ENCODE results near the gene ECD.
"Not testable (repeated sequence)": the region's sequence is repeated elsewhere in the genome, so short reads cannot be mapped to it uniquely, and the experiment has no call there.

The ECD gene

GRCh38 chr10:73119952-73120351 lies 47.9 kb downstream of the ECD start:
- H3K27ac ChIP-seq (ENCODE audit: low read depth, low read length), result no peak overlapping the region

GRCh38 chr10:73119457-73119856 lies 48.4 kb downstream of the ECD start:
- Histone ChIP-seq H3K4me3 (ENCODE audit: low read depth, low read length) (no peak overlapping the region), H3K4me1 (ENCODE audit: control insufficient read depth, insufficient read depth, low read length) (peaks cover 10% of the 10 kb centered on the region), H3K9me3 (ENCODE audit: control insufficient read depth, insufficient read depth, low read length) (no peaks in the 10 kb centered on the region), H3K27ac (ENCODE audit: low read depth, low read length) (peak overlapping the region; percentile 0), H3K27me3 (ENCODE audit: control insufficient read depth, insufficient read depth, low read length) (no peaks in the 10 kb centered on the region), H3K36me3 (ENCODE audit: control insufficient read depth, insufficient read depth, low read length) (peaks cover 6% of the 10 kb centered on the region), H3K9ac (ENCODE audit: low read depth, low read length) (no peak overlapping the region)

More at GRCh38 chr10:73119952-73120351, 47.9 kb downstream of the ECD start:
- Histone ChIP-seq H3K4me1 (ENCODE audit: control insufficient read depth, insufficient read depth, low read length) (peaks cover 10% of the 10 kb centered on the region), H3K36me3 (ENCODE audit: control insufficient read depth, insufficient read depth, low read length) (peaks cover 10% of the 10 kb centered on the region), H3K9me3 (ENCODE audit: control insufficient read depth, insufficient read depth, low read length) (no peaks in the 10 kb centered on the region), H3K4me3 (ENCODE audit: low read depth, low read length) (no peak overlapping the region), H3K9ac (ENCODE audit: low read depth, low read length) (no peak overlapping the region), H3K27me3 (ENCODE audit: control insufficient read depth, insufficient read depth, low read length) (no peaks in the 10 kb centered on the region)

- Histone ChIP-seq H3K36me3 (ENCODE audit: control insufficient read depth, insufficient read depth, low read length) (no peaks in the 10 kb centered on the region; the same call in 1 of the 2 replicates), H3K27me3 (ENCODE audit: control insufficient read depth, insufficient read depth, low read length) (no peaks in the 10 kb centered on the region), H3K4me1 (ENCODE audit: control insufficient read depth, insufficient read depth, low read length) (peaks cover 10% of the 10 kb centered on the region), H3K4me3 (ENCODE audit: low read depth, low read length) (peak overlapping the region; percentile 3; the same call in 1 of the 2 replicates), H3K9me3 (ENCODE audit: control insufficient read depth, insufficient read depth, low read length) (no peaks in the 10 kb centered on the region), H3K9ac (ENCODE audit: low read depth, low read length) (peak overlapping the region; percentile 25; the same call in 1 of the 2 replicates), H3K27ac (ENCODE audit: low read depth, low read length) (peak overlapping the region; percentile 93)
Observed at GRCh38 chr10:73117976-73118743, 49.6 kb downstream of the ECD start.

GRCh38 chr10:73116017-73116416 lies 51.8 kb downstream of the ECD start:
- Histone ChIP-seq H3K4me1 (ENCODE audit: control insufficient read depth, insufficient read depth, low read length) (peaks cover 10% of the 10 kb centered on the region), H3K27me3 (ENCODE audit: control insufficient read depth, insufficient read depth, low read length) (no peaks in the 10 kb centered on the region), H3K4me3 (ENCODE audit: low read depth, low read length) (no peak overlapping the region), H3K9ac (ENCODE audit: low read depth, low read length) (no peak overlapping the region), H3K36me3 (ENCODE audit: control insufficient read depth, insufficient read depth, low read length) (no peaks in the 10 kb centered on the region; the same call in 1 of the 2 replicates), H3K27ac (ENCODE audit: low read depth, low read length) (no peak overlapping the region), H3K9me3 (ENCODE audit: control insufficient read depth, insufficient read depth, low read length) (no peaks in the 10 kb centered on the region)

- H3K36me3 ChIP-seq (ENCODE audit: control insufficient read depth, insufficient read depth, low read length), result no peaks in the 10 kb centered on the region
- H3K27me3 ChIP-seq (ENCODE audit: control insufficient read depth, insufficient read depth, low read length), result no peaks in the 10 kb centered on the region
- no peak overlapping the region for H3K9ac ChIP-seq (ENCODE audit: low read depth, low read length)
- peaks cover 5% of the 10 kb centered on the region; the same call in 1 of the 2 replicates for H3K9me3 ChIP-seq (ENCODE audit: control insufficient read depth, insufficient read depth, low read length)
- peaks cover 10% of the 10 kb centered on the region for H3K4me1 ChIP-seq (ENCODE audit: control insufficient read depth, insufficient read depth, low read length)
- no peak overlapping the region for H3K4me3 ChIP-seq (ENCODE audit: low read depth, low read length)
- no peak overlapping the region for H3K27ac ChIP-seq (ENCODE audit: low read depth, low read length)
Observed at GRCh38 chr10:73113551-73113950, 54.3 kb downstream of the ECD start.

GRCh38 chr10:73112032-73112431 lies 55.8 kb downstream of the ECD start:
- not testable (repeated sequence) for H3K9me3 ChIP-seq (ENCODE audit: control insufficient read depth, insufficient read depth, low read length); H3K36me3 ChIP-seq (ENCODE audit: control insufficient read depth, insufficient read depth, low read length); H3K27me3 ChIP-seq (ENCODE audit: control insufficient read depth, insufficient read depth, low read length); H3K9ac ChIP-seq (ENCODE audit: low read depth, low read length); H3K4me1 ChIP-seq (ENCODE audit: control insufficient read depth, insufficient read depth, low read length); H3K4me3 ChIP-seq (ENCODE audit: low read depth, low read length); H3K27ac ChIP-seq (ENCODE audit: low read depth, low read length)

GRCh38 chr10:73110345-73110849 lies 57.4 kb downstream of the ECD start, which contains the start of gene NUDT13:
Gene NUDT13, plus strand, starts transcription at chr10:73110455. Its CDS starts 3,911 bp downstream, at chr10:73114366.
- H3K27ac ChIP-seq (ENCODE audit: low read depth, low read length), result peak within 1 kb of the TSS; percentile 83
- H3K27me3 ChIP-seq (ENCODE audit: control insufficient read depth, insufficient read depth, low read length), result no peaks in the 10 kb centered on the region
- H3K9me3 ChIP-seq (ENCODE audit: control insufficient read depth, insufficient read depth, low read length), result peaks cover 5% of the 10 kb centered on the region; the same call in 1 of the 2 replicates
- peak within 1 kb of the TSS; percentile 59 for H3K9ac ChIP-seq (ENCODE audit: low read depth, low read length)
- no peaks in the 10 kb centered on the region for H3K4me1 ChIP-seq (ENCODE audit: control insufficient read depth, insufficient read depth, low read length)
- no peaks in the 10 kb centered on the region for H3K36me3 ChIP-seq (ENCODE audit: control insufficient read depth, insufficient read depth, low read length)
- peak within 1 kb of the TSS; percentile 66 for H3K4me3 ChIP-seq (ENCODE audit: low read depth, low read length)

- H3K9me3 ChIP-seq (ENCODE audit: control insufficient read depth, insufficient read depth, low read length); H3K4me1 ChIP-seq (ENCODE audit: control insufficient read depth, insufficient read depth, low read length): not testable (repeated sequence)
Observed at GRCh38 chr10:73109248-73109652, 58.6 kb downstream of the ECD start.

GRCh38 chr10:73106301-73106700 lies 61.5 kb downstream of the ECD start:
- peaks cover 5% of the 10 kb centered on the region; the same call in 1 of the 2 replicates for H3K9me3 ChIP-seq (ENCODE audit: control insufficient read depth, insufficient read depth, low read length)
- no peaks in the 10 kb centered on the region for H3K36me3 ChIP-seq (ENCODE audit: control insufficient read depth, insufficient read depth, low read length)
- H3K9ac ChIP-seq (ENCODE audit: low read depth, low read length), result no peak overlapping the region
- H3K4me3 ChIP-seq (ENCODE audit: low read depth, low read length), result no peak overlapping the region
- H3K27ac ChIP-seq (ENCODE audit: low read depth, low read length), result no peak overlapping the region
- H3K27me3 ChIP-seq (ENCODE audit: control insufficient read depth, insufficient read depth, low read length), result no peaks in the 10 kb centered on the region
- no peaks in the 10 kb centered on the region for H3K4me1 ChIP-seq (ENCODE audit: control insufficient read depth, insufficient read depth, low read length)

More at GRCh38 chr10:73109248-73109652, 58.6 kb downstream of the ECD start:
- not testable (repeated sequence) for H3K27ac ChIP-seq (ENCODE audit: low read depth, low read length); H3K9ac ChIP-seq (ENCODE audit: low read depth, low read length); H3K36me3 ChIP-seq (ENCODE audit: control insufficient read depth, insufficient read depth, low read length); H3K4me3 ChIP-seq (ENCODE audit: low read depth, low read length); H3K27me3 ChIP-seq (ENCODE audit: control insufficient read depth, insufficient read depth, low read length)

GRCh38 chr10:73099141-73099540 lies 68.7 kb downstream of the ECD start:
- Histone ChIP-seq H3K4me1 (ENCODE audit: control insufficient read depth, insufficient read depth, low read length) (peaks cover 14% of the 10 kb centered on the region), H3K27me3 (ENCODE audit: control insufficient read depth, insufficient read depth, low read length) (no peaks in the 10 kb centered on the region), H3K36me3 (ENCODE audit: control insufficient read depth, insufficient read depth, low read length) (no peaks in the 10 kb centered on the region), H3K9me3 (ENCODE audit: control insufficient read depth, insufficient read depth, low read length) (no peaks in the 10 kb centered on the region), H3K27ac (ENCODE audit: low read depth, low read length) (no peak overlapping the region), H3K9ac (ENCODE audit: low read depth, low read length) (no peak overlapping the region), H3K4me3 (ENCODE audit: low read depth, low read length) (no peak overlapping the region)

- H3K4me3 ChIP-seq (ENCODE audit: low read depth, low read length), result peak overlapping the region; percentile 90
- no peaks in the 10 kb centered on the region for H3K36me3 ChIP-seq (ENCODE audit: control insufficient read depth, insufficient read depth, low read length)
- peak overlapping the region; percentile 79 for H3K27ac ChIP-seq (ENCODE audit: low read depth, low read length)
- H3K9me3 ChIP-seq (ENCODE audit: control insufficient read depth, insufficient read depth, low read length), result no peaks in the 10 kb centered on the region
- no peak overlapping the region; the same call in 1 of the 2 replicates for H3K9ac ChIP-seq (ENCODE audit: low read depth, low read length)
- no peaks in the 10 kb centered on the region for H3K27me3 ChIP-seq (ENCODE audit: control insufficient read depth, insufficient read depth, low read length)
- H3K4me1 ChIP-seq (ENCODE audit: control insufficient read depth, insufficient read depth, low read length), result peaks cover 18% of the 10 kb centered on the region
Observed at GRCh38 chr10:73097305-73097670, 70.5 kb downstream of the ECD start.
